Thoracic aorta endothelial cell (primary cell): ENCODE data around the gene IRF2. TPM values are rescaled to one million over a fixed set of nuclear protein-coding genes. Genes with fewer than 3 reads are reported as not detected.

Source experiments
- small RNA-seq: library from RNA; depleted of rRNA; stranded (forward); fragments of <200 nt; gene quantifications from one replicate; pipeline ENCODE3, GENCODE V24; 2012
- total RNA-seq: library from RNA; depleted of rRNA; stranded (reverse); fragments of >200 nt; gene quantifications from 2 replicates; pipeline ENCODE4 v1.2.3, GENCODE V29; 2012

The IRF2 gene
- total RNA-seq, result 26.3 and 29.0 TPM in 2 replicates

DNA sequence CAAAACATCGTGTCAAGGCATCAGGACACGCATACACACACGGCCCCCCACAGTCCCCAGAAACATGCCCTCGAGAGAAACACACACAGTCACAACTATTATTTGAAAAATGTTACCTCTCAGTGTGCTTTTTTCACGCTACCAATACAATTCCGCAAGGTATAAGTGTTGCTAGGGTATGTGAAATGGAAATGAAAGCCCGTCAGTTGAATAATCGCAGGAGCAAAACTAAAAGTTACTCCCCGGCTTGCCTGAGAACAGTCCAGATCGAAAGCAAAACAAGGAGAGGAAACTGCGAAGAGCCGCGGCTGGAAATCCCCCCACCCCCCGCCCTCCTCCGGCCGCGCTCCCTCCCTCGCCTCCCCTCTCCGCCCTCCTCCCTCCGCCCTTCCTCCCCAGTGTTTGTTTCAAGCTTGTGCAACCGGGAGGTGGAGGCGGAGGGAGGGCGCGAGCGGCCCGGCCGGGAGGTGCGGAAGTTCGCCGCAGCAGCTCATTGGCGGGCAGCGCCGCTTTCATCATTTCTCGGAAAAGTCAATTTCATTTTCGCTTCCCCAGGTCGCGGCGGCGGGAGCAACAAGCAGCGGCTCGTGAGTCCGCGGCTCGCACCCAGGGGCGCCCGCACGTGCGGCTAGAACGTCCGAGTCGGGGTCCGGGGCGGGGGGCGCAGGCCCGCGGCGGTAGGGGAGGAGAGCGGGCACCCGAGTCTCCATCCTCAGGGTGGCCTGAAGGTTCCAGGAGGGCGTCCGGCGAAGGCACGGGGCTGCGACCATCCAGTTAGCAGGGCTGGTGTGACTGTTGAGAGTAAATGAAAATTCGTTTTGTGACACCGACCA, at the start of gene IRF2:
IRF2 (minus strand) TSS at position 288 of the 833 bp plus-strand sequence. CDS start 45,486 bp downstream, outside the sequence.

Small RNA genes lying within 50 kb of the gene (small RNA-seq; reads per million reads assigned to genes)
- not detected for gene RF00152

Other genes with a start within 250 kb of the IRF2 start
- 114 and 132 TPM in 2 replicates for gene CASP3, start 174.9 kb upstream of the IRF2 start, total RNA-seq
- gene PRIMPOL, start 175.2 kb upstream of the IRF2 start, total RNA-seq, result 16.6 and 18.4 TPM in 2 replicates